Ishikawa (cell line): ENCODE measurements around the gene TM4SF20.
A peak's percentile ranks its signal among the peaks of the same experiment; 100 is the strongest.

Source experiments
- CEBPB ChIP-seq: IDR thresholded peaks from 2 replicates; pipeline ENCODE4 v1.6.1; 2012
- CREB1 ChIP-seq: IDR thresholded peaks from 2 replicates; pipeline ENCODE4 v1.6.1; 2012; ENCODE audit warnings: low read depth
- EGR1 ChIP-seq: IDR thresholded peaks from 2 replicates; pipeline ENCODE4 v1.6.1; 2012
- EP300 ChIP-seq: IDR thresholded peaks from 2 replicates; pipeline ENCODE4 v1.6.1; 2012; ENCODE audit warnings: borderline replicate concordance
- FOXM1 ChIP-seq: IDR thresholded peaks from 2 replicates; pipeline ENCODE4 v1.6.1; 2012; ENCODE audit warnings: low read depth, borderline replicate concordance
- NFIC ChIP-seq: IDR thresholded peaks from 2 replicates; pipeline ENCODE4 v1.6.1; 2012
- RAD21 ChIP-seq: IDR thresholded peaks from 2 replicates; pipeline ENCODE4 v1.6.1; 2012; ENCODE audit warnings: low read depth
- TAF1 ChIP-seq: IDR thresholded peaks from 2 replicates; pipeline ENCODE4 v1.6.1; 2012; ENCODE audit warnings: low read depth, mild to moderate bottlenecking
- TCF12 ChIP-seq: IDR thresholded peaks from 2 replicates; pipeline ENCODE4 v1.6.1; 2012; ENCODE audit warnings: low read depth
- TEAD4 ChIP-seq: IDR thresholded peaks from 2 replicates; pipeline ENCODE4 v1.6.1; 2012
- YY1 ChIP-seq: IDR thresholded peaks from 2 replicates; pipeline ENCODE4 v1.6.1; 2012; ENCODE audit warnings: low read depth
- ZBTB7A ChIP-seq: IDR thresholded peaks from 2 replicates; pipeline ENCODE4 v1.6.1; 2012; ENCODE audit warnings: low read depth
- TF ChIP-seq, protein P1 (sequence below): IDR thresholded peaks from 2 replicates; pipeline ENCODE4 v1.6.1; 2012
- TF ChIP-seq, protein P2 (sequence below): IDR thresholded peaks from 2 replicates; pipeline ENCODE4 v1.6.1; 2012; ENCODE audit warnings: low read depth, mild to moderate bottlenecking
- TF ChIP-seq, protein P3 (sequence below): IDR thresholded peaks from 2 replicates; pipeline ENCODE4 v1.6.1; 2012

TM4SF20 gene

DNA sequence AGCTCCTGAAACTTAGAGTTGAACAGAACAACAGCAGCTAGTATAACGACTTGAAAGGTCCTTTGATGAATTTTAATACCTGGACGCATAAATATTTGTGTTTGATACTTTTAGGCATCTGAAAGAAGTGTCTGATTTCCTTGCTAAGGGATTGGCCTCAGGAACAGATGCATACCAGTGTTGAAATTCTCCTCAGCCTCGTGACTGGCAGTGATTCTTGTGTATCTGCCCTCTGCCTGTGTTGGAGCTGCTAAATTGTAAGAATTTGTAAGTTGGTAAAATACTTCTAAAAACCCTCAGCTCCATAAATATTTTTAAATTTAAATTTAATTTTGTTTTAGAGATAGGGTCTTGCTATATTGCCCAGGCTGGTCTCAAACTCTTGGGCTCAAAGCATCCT is 31.1 kb upstream of the TM4SF20 start:
- no peak for TF ChIP-seq TAF1
- no peak for TF ChIP-seq TCF12
- TF ChIP-seq CEBPB, result no peak
- TF ChIP-seq EP300, result no peak
- TF ChIP-seq, protein P1, sequence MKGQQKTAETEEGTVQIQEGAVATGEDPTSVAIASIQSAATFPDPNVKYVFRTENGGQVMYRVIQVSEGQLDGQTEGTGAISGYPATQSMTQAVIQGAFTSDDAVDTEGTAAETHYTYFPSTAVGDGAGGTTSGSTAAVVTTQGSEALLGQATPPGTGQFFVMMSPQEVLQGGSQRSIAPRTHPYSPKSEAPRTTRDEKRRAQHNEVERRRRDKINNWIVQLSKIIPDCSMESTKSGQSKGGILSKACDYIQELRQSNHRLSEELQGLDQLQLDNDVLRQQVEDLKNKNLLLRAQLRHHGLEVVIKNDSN, result no peak
- TF ChIP-seq EGR1, result no peak

GRCh38 chr2:227407591-227408151 is 28.6 kb upstream of the TM4SF20 start:
- TF ChIP-seq TAF1 (no peak), EP300 (no peak), CREB1 (no peak), TEAD4 (no peak), EGR1 (no peak), FOXM1 (no peak), YY1 (no peak)
- TF ChIP-seq, protein P2, sequence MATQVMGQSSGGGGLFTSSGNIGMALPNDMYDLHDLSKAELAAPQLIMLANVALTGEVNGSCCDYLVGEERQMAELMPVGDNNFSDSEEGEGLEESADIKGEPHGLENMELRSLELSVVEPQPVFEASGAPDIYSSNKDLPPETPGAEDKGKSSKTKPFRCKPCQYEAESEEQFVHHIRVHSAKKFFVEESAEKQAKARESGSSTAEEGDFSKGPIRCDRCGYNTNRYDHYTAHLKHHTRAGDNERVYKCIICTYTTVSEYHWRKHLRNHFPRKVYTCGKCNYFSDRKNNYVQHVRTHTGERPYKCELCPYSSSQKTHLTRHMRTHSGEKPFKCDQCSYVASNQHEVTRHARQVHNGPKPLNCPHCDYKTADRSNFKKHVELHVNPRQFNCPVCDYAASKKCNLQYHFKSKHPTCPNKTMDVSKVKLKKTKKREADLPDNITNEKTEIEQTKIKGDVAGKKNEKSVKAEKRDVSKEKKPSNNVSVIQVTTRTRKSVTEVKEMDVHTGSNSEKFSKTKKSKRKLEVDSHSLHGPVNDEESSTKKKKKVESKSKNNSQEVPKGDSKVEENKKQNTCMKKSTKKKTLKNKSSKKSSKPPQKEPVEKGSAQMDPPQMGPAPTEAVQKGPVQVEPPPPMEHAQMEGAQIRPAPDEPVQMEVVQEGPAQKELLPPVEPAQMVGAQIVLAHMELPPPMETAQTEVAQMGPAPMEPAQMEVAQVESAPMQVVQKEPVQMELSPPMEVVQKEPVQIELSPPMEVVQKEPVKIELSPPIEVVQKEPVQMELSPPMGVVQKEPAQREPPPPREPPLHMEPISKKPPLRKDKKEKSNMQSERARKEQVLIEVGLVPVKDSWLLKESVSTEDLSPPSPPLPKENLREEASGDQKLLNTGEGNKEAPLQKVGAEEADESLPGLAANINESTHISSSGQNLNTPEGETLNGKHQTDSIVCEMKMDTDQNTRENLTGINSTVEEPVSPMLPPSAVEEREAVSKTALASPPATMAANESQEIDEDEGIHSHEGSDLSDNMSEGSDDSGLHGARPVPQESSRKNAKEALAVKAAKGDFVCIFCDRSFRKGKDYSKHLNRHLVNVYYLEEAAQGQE, result no peak

- no peak for TF ChIP-seq EGR1
- TF ChIP-seq, protein P3, sequence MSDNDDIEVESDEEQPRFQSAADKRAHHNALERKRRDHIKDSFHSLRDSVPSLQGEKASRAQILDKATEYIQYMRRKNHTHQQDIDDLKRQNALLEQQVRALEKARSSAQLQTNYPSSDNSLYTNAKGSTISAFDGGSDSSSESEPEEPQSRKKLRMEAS, result no peak
- TF ChIP-seq CREB1, result 0 out of 2 replicates have a peak, but pooled peaks have one; percentile 50
- TF ChIP-seq NFIC, result peak; percentile 95
- TF ChIP-seq, protein P1, result no peak
- peak; percentile 88 for TF ChIP-seq TEAD4
- peak; percentile 95 for TF ChIP-seq RAD21
Observed at GRCh38 chr2:227406177-227407031, 27.3 kb upstream of the TM4SF20 start.

GRCh38 chr2:227404585-227405271 is 25.6 kb upstream of the TM4SF20 start:
- TF ChIP-seq CREB1, result no peak
- TF ChIP-seq FOXM1, result no peak
- no peak for TF ChIP-seq CEBPB
- no peak for TF ChIP-seq ZBTB7A

DNA sequence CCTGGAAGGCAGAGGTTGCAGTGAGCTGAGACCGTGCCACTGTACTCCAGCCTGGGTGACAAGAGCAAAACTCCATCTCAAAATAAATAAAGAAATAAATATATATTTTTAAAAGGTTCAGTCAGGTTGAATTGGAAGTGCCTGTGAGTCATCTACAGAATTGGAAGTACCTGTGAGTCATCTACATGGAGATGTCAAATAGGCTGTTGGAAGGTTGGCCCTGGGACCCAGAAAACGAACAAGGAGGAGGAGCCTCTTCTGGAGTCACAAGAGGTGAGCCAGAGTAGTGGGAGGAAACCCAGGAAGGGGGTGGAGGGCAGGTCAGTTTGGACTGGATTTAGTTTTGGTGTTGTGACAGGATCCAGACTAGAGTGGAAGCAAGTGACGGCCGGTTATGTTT is 23.9 kb upstream of the TM4SF20 start:
- TF ChIP-seq ZBTB7A (no peak), TEAD4 (no peak), TAF1 (no peak)

- TF ChIP-seq, protein P3, result no peak
- TF ChIP-seq YY1, result no peak
- no peak for TF ChIP-seq TEAD4
- no peak for TF ChIP-seq TAF1
Observed at GRCh38 chr2:227402321-227402720, 23.2 kb upstream of the TM4SF20 start.

GRCh38 chr2:227401550-227401949 is 22.4 kb upstream of the TM4SF20 start:
- TF ChIP-seq YY1 (no peak), CREB1 (no peak), FOXM1 (no peak), RAD21 (no peak), NFIC (no peak), CEBPB (no peak), EP300 (no peak), ZBTB7A (no peak), TEAD4 (no peak), TAF1 (no peak), TCF12 (no peak), EGR1 (no peak)
- TF ChIP-seq, protein P2, result no peak
- TF ChIP-seq, protein P1, result no peak
- TF ChIP-seq, protein P3, result no peak
